Activated CD8-positive, alpha-beta memory T cell treated with anti-CD3 and anti-CD28 coated beads, Interleukin-2, amount 50 U/mL, for 1 hour (primary cell): ENCODE data around the gene MSI2.

Experiments
- DNase-seq: peaks from one replicate; pipeline ENCODE4 v3.0.0-alpha.2; 2020; ENCODE audit errors: extremely low read depth

Gene MSI2

GRCh38 chr17:57246257-57246656 is 10.1 kb upstream of the MSI2 start:
- no peak for DNase-seq

GRCh38 chr17:57247261-57247660 is 9.1 kb upstream of the MSI2 start:
- no peak for DNase-seq

GRCh38 chr17:57247913-57248312 is 8.4 kb upstream of the MSI2 start:
- no peak for DNase-seq

- DNase-seq: no peak
Observed at GRCh38 chr17:57249520-57249919, 6.8 kb upstream of the MSI2 start.

- no peak for DNase-seq
Observed at GRCh38 chr17:57251211-57251787, 5.0 kb upstream of the MSI2 start.

GRCh38 chr17:57253362-57254065 is 2.8 kb upstream of the MSI2 start:
- DNase-seq: no peak

GRCh38 chr17:57255182-57255775 is 1.0 kb upstream of the MSI2 start:
- DNase-seq: no peak

- DNase-seq: no peak
Observed at GRCh38 chr17:57256708-57257112, 387 bp downstream of the MSI2 start.

GRCh38 chr17:57257195-57257894 is 1.0 kb downstream of the MSI2 start:
- DNase-seq: no peak

- DNase-seq: no peak
Observed at GRCh38 chr17:57257895-57258851, 1.9 kb downstream of the MSI2 start.

- no peak for DNase-seq
Observed at GRCh38 chr17:57259306-57259705, 3.0 kb downstream of the MSI2 start.

- no peak for DNase-seq
Observed at GRCh38 chr17:57259817-57260216, 3.5 kb downstream of the MSI2 start.

- no peak for DNase-seq
Observed at GRCh38 chr17:57260325-57261083, 4.2 kb downstream of the MSI2 start.

- no peak for DNase-seq
Observed at GRCh38 chr17:57261084-57261461, 4.8 kb downstream of the MSI2 start.

GRCh38 chr17:57262557-57262956 is 6.2 kb downstream of the MSI2 start:
- DNase-seq: no peak

- no peak for DNase-seq
Observed at GRCh38 chr17:57264250-57264649, 7.9 kb downstream of the MSI2 start.

- no peak for DNase-seq
Observed at GRCh38 chr17:57264776-57265175, 8.5 kb downstream of the MSI2 start.

- DNase-seq: no peak
Observed at GRCh38 chr17:57266902-57267311, 10.6 kb downstream of the MSI2 start.

GRCh38 chr17:57268181-57268580 is 11.9 kb downstream of the MSI2 start:
- no peak for DNase-seq

- no peak for DNase-seq
Observed at GRCh38 chr17:57269052-57269451, 12.7 kb downstream of the MSI2 start.
